B cell (primary cell): ENCODE results near the gene SDHAF2.

Experiments used
- EZH2 ChIP-seq: IDR thresholded peaks from 2 replicates; pipeline ENCODE4 v1.6.1; 2012; ENCODE audit warnings: borderline replicate concordance, low read depth, mild to moderate bottlenecking, moderate library complexity, low read length; ENCODE audit not compliant: insufficient read depth, poor library complexity, severe bottlenecking
- TF ChIP-seq, protein P1 (sequence below): fragments of 200-600 bp; IDR thresholded peaks from one replicate; pipeline ENCODE4 v1.8.0; 2022; ENCODE audit warnings: antibody characterized with exemption, mild to moderate bottlenecking

- TF ChIP-seq, protein P1, sequence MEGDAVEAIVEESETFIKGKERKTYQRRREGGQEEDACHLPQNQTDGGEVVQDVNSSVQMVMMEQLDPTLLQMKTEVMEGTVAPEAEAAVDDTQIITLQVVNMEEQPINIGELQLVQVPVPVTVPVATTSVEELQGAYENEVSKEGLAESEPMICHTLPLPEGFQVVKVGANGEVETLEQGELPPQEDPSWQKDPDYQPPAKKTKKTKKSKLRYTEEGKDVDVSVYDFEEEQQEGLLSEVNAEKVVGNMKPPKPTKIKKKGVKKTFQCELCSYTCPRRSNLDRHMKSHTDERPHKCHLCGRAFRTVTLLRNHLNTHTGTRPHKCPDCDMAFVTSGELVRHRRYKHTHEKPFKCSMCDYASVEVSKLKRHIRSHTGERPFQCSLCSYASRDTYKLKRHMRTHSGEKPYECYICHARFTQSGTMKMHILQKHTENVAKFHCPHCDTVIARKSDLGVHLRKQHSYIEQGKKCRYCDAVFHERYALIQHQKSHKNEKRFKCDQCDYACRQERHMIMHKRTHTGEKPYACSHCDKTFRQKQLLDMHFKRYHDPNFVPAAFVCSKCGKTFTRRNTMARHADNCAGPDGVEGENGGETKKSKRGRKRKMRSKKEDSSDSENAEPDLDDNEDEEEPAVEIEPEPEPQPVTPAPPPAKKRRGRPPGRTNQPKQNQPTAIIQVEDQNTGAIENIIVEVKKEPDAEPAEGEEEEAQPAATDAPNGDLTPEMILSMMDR: no peak
- no peak for TF ChIP-seq EZH2
These were observed 15.6 kb downstream of the SDHAF2 start for GRCh38 chr11:61445516-61445915.
